SK-N-DZ (cell line): ENCODE data around the gene KRTAP5-1. TPM values are rescaled to one million over a fixed set of nuclear protein-coding genes. Genes with fewer than 3 reads are reported as not detected.
"Not testable (repeated sequence)": the region's sequence is repeated elsewhere in the genome, so short reads cannot be mapped to it uniquely, and the experiment has no call there.

Experiments used
- DNase-seq: peaks from one replicate; pipeline ENCODE4 v3.0.0-alpha.2; 2015; ENCODE audit warnings: low spot score
- polyA plus RNA-seq, 2 experiments: library from polyadenylated mRNA; depleted of rRNA; stranded (reverse); fragments of >200 nt; gene quantifications; 2 replicates each; pipeline ENCODE4 v1.2.3, GENCODE V29; 2014

The KRTAP5-1 gene, protein sequence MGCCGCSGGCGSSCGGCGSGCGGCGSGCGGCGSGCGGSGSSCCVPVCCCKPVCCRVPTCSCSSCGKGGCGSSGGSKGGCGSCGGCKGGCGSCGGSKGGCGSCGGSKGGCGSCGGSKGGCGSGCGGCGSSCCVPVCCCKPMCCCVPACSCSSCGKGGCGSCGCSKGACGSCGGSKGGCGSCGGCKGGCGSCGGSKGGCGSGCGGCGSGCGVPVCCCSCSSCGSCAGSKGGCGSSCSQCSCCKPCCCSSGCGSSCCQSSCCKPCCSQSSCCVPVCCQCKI
- not detected in 2 replicates for polyA plus RNA-seq (2014; cell fraction: cytosol; rRNA removed)
- polyA plus RNA-seq (2014; cell fraction: nucleus; rRNA removed): not detected in 2 replicates

DNA sequence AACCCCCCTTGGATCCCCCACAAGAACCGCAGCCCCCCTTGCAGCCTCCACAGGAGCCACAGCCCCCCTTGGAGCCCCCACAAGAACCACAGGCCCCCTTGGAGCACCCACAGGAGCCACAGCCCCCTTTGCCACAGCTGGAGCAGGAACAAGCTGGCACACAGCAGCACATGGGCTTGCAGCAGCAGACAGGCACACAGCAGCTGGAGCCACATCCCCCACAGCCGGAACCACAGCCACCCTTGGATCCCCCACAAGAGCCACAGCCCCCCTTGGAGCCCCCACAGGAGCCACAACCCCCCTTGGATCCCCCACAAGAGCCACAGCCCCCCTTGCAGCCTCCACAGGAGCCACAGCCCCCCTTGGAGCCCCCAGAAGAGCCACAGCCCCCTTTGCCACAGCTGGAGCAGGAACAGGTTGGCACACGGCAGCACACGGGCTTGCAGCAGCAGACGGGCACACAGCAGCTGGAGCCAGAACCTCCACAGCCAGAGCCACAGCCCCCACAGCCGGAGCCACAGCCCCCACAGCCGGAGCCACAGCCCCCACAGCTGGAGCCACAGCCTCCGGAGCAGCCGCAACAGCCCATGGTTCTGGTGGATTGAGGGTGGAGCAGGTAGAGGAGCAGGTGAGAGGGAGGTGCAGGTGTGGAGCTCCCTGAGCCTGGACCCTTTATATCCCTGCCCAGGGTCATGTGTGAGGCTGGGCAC, at the start of gene KRTAP5-1:
KRTAP5-1 (minus strand) TSS at position 623 of the 710 bp plus-strand sequence; CDS start at position 589, 34 bp downstream.
- not testable (repeated sequence) for DNase-seq

DNA sequence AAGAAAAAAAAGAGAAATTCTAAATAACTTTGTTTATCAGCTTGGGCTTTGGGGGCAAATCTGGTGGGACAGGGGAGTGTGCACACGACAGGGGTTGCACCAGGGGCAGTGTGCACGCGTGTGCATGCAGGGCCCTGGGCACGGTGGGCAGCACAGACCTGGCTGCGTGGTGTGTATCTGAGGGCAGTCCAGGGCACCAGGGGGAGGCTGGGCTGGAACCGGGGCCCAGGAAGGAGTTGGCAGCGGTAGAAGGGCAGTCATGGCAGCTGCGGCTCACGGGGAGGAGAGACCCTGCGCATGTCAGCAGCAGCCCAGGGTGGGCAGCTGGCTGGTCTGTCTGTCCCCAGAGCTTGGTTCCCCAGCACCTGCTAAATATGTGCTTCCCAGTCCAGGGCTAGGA, 48.8 kb upstream of the KRTAP5-1 start:
- no peak for DNase-seq

DNA sequence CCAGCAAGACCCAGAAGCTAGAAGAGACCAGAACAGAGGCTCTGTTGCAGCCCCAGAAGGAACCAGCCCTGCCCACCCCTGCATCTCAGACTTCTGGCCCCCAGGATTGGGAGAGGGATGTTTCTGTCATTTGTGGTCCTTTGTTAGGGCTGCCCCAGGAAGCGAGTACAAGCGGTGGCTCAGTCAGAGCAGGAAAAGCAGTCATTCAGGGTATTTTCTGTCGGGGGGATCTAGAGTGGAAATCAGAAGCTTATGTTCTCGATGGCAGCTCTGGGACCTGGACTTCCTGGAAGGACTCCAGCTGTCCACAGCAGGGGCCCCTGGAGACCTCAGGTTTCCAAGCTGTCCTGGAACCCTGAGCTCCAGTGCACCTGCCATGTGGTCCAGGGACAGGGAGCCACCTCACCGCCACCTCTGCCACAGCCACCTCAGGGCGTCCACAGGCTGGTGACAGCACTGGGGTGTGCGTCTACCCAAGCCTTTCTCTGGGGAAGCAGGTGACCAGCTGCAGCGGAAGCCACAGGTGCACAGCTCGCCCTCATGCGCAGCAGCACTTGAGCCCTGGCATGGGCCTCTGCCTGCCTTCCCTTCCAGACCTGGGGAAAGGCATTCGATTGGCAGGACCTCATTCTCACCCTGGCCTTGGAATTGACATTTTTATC, 47.1 kb upstream of the KRTAP5-1 start:
- DNase-seq: no peak

DNA sequence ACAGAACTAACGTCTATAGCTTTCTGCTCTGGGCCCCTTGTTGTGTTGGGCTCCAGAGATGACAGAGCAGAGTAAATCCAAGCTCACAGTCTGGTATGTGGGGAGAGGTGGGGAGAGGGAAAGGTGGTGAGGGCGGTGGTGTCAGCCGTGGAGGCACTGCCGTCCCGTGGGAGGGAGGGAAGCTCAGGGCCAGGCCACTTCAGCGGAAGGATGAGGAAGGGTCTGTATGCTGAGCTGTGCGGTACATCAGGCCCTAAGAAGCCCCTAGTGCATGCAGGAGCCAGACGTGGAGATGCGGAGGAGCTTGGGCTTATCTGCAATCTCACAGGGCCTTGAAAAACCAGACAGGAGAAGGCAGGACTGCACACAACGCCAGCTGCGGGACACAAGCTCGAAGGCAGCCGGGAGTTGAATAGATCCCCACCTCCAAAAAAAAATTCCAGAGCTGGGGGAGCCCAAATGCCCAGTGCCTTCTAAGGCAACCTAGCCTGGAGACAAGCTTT, 46.0 kb upstream of the KRTAP5-1 start:
- peak; percentile 59 for DNase-seq

DNA sequence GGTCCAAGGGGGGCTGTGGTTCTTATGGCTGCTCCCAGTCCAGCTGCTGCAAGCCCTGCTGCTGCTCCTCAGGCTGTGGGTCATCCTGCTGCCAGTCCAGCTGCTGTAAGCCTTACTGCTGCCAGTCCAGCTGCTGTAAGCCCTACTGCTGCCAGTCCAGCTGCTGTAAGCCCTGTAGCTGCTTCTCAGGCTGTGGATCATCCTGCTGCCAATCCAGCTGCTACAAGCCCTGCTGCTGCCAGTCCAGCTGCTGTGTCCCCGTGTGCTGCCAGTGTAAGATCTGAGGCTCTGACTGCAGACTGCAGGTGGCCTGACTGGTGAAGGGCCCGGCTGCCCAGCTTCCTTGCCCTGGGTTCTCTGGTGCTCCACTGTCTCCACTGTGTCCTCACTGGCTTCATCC, 45.2 kb upstream of the KRTAP5-1 start:
- no peak for DNase-seq

DNA sequence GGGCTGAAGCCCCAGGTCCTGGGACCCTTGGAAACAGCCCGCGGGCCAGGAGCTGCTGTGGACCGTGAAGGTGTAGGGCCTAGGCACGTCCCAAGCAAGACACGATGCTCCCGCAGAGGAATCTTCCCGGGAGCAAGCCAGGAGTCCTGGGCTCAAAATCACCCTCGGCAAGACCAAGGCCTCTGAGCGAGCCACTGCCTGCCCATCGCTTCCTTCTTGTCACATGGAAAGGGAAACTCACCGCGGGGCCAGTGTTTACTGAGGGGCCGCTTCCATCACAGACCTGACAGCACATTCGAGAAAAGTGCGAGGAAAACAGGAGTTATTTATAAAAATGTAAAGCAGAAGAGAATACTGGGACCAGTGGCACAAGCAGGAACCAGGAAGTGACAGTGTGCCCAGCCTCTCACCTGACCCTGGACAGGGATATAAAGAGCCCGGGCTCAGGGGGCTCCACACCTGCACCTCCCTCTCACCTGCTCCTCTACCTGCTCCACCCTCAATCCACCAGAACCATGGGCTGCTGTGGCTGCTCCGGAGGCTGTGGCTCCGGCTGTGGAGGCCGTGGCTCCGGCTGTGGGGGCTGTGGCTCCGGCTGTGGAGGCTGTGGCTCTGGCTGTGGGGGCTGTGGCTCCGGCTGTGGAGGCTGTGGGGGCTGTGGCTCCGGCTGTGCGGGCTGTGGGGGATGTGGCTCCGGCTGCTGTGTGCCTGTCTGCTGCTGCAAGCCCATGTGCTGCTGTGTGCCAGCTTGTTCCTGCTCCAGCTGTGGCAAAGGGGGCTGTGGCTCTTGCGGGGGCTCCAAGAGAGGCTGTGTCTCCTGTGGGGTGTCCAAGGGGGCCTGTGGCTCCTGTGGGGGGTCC, 44.5 kb upstream of the KRTAP5-1 start, which contains the start of gene KRTAP5-5:
KRTAP5-5 (plus strand) TSS at position 450 of the 860 bp plus-strand sequence; CDS start at position 516, 66 bp downstream.
- no peak for DNase-seq

DNA sequence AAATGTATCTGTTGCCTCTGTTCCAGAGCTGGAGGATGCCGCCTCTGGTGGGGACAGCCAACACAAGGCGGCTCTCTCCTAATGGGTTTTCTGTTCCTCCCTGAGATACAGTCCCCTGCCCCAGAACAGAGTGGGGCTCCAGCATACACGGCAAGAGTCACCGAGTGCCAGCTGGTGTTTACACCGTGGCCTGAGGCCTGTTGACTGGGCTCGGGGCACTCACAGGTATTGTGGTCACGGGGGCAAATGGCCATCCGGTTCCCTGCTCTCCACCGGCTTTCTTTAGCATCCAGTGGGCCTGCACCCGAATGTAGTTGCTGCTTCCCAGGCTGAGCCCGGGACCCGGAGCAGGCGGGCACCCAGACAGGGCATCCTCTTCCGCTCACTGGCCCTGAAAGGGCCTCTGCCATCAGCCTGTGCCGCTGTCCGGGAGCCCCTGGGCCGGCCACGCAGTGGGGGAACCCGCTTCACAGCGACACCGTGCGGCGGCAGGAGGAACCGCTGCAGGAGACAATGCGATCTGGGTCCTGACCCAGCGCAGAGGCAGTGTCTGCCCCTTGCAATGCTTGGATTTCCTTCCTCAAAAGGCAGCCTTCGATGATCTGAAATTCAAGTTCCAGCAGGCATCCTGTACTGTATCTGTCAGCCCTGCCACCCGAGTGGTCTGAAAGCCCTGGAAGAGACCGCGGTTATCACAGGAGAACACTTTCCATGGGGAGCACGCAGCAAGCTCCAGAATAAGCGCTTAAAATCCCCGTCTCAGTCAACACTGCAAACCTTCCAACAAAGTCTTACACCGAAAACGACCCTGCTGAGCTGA, 43.6 kb upstream of the KRTAP5-1 start:
- DNase-seq: peak; percentile 43

DNA sequence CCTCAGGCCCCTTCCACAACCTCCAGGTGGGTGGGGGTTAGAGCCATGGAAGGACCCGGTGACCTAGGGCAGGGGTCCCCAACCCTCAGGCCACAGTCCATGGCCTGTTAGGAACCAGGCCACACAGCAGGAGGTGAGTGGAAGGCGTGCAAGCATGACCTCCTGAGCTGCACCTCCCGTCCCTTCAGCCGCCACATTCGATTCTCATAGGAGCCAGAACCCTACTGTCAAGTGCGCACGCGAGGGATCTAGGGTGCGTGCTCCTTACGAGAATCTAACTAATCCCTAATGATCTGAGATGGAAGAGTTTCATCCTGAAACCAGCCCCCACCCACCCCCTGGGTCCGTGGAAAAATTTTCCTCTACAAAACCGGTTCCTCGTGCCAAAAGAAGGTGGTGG, 40.5 kb upstream of the KRTAP5-1 start:
- no peak for DNase-seq

DNA sequence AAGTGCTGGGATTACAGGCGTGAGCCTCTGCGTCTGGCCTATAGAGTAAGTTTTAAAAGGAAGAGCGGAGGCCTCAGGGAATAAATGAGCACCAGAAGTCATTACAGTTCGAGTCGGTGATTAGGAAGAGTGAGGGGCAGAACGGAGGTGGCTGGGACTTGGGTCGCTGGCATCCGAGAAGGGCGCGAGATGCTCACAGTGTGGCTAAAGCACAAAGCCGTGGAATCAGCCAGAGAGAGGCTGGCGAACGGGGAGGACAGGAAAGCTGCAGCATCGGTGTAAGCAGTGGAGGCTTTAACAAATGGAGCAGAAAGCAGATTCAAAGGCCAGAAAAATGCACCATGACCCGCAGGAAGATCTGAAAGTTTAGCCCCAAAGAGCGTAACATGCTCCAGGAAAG, 39.5 kb upstream of the KRTAP5-1 start:
- no peak for DNase-seq

DNA sequence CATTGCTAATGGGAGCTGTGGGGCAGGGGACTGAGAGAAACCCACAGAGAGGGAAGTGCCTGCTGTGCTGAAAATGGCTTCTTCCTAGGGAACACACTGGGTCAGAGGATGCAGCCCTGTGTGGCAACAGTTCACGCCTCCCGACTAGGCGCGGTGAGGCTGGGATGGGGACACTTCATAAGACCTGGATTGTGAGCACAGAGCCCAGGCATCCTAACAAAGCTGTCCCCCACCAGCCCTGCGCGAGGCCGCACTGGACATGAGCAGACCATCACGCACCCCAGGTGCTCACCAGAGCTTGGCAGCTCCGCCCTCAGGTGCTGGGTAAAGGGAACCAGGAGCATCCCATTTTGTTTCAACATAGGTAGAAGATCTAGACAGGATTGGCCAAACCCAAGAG, 38.6 kb upstream of the KRTAP5-1 start:
- DNase-seq: no peak

DNA sequence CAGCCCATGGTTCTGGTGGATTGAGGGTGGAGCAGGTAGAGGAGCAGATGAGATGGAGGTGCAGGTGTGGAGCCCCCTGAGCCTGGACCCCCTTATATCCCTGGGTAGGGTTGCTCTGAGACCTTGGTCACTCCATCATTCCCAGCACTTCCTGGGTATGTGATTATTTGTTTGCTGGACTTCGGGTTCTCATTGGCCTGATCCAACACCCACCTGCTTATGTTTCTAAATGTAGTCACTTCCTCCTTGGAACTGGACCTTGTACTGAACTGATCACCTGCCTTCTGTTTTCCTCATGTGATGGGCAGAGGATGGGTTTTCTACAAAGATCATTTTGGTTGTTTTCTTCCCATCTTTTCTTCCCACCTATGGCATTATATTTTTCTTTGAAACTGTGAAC, 37.0 kb upstream of the KRTAP5-1 start, which contains the start of gene KRTAP5-4:
KRTAP5-4 (minus strand) TSS at position 53 of the 400 bp plus-strand sequence; CDS start at position 8, 45 bp downstream.
- DNase-seq: no peak

DNA sequence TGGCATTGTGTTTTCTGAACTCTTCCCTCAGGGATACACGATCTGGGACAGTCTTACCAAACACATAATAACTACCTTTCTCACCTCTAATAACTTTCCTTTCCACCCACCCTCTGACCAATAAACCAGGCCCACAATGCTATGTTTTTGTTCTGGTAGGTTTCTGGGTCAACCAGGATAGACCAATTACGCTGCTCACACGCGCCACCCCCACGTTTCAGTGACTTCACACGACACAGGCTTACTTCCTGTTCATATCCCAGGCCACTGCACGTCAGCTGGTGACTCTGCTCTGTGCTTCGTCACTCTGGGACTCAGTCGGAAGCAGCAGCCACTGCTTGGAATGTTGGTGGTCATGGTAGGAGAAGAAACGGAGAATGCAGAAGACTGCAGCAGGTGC, 34.4 kb upstream of the KRTAP5-1 start:
- DNase-seq: no peak

DNA sequence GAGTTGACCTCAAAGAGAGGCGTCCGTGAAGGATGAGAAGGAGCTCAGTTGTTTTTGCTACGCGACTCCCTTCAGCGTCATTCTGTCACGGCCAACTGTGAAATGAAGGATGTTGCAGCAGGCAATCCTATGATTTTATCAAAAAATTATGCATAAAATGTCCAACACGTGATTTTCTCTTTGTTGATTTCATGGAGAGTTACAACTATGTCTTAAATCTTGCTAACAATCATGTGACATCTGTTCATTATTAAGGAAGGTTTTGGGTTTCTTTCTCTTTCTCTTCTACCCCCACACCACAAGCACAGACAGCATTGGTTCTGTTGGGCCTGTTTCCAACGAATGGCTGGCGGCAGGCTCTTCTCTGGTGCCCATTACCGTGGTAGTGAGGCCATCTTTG, 33.1 kb upstream of the KRTAP5-1 start:
- no peak for DNase-seq

DNA sequence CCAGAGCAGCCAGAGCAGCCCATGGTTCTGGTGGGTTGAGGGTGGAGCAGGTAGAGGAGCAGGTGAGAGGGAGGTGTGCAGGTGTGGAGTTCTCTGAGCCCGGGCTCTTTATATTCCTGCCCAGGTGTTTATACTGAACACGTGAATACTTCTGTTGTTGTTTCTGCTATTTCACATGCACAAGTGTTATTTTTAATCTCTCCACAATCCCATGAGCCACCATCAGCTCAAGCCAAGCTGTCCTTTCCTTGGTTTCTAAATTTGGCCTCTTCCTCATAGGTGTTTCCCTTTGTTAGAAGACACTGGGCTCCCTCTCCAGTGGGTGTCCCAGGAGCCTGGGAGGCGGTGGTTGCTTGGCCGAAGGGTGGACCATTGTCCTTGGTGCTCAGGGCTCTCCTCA, 23.3 kb upstream of the KRTAP5-1 start, which contains the start of gene KRTAP5-3:
KRTAP5-3 (minus strand) TSS at position 101 of the 400 bp plus-strand sequence; CDS start at position 23, 78 bp downstream.
- no peak for DNase-seq

DNA sequence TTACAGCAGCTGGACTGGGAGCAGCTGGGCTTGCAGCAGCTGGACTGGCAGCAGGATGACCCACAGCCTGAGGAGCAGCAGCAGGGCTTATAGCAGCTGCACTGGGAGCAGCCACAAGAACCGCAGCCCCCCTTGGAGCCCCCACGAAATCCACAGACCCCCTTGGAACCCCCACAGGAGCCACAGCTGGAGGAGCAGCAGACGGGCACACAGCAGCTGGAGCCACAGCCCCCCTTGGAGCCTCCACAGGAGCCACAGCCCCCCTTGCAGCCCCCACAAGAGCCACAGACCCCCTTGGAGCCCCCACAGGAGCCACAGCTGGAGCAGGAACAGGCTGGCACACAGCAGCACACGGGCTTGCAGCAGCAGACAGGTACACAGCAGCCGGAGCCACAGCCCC, 22.8 kb upstream of the KRTAP5-1 start:
- DNase-seq: not testable (repeated sequence)

DNA sequence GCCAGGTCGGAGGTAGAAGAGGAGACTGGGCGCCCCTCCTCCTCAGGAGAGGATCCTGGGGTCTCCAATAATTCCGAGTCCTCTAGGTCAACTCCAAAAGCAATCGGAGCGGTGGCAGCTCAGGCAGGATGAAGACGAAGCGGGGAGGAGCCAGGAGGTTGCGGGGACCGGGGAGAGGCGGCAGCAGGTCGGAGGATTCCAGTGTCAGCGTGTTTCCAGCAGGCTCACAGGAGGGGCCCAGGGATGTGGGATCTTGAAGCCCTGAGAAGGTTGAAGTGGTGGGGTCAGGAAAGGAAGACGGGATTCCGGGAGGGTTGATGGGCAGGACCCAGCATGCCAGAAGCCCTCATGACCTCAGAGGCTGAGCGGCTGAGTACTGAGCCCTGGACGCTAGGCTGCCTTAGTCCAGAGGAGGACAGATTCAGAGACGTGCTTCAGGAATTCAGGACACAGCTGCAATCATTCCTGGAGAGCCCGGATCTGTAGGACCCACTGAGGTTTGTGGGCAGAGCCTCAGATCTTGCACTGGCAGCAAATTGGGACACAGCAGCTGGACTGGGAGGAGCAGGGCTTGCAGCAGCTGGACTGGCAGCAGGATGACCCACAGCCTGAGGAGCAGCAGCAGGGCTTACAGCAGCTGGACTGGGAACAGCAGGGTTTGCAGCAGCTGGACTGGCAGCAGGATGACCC, 22.2 kb upstream of the KRTAP5-1 start:
- not testable (repeated sequence) for DNase-seq

DNA sequence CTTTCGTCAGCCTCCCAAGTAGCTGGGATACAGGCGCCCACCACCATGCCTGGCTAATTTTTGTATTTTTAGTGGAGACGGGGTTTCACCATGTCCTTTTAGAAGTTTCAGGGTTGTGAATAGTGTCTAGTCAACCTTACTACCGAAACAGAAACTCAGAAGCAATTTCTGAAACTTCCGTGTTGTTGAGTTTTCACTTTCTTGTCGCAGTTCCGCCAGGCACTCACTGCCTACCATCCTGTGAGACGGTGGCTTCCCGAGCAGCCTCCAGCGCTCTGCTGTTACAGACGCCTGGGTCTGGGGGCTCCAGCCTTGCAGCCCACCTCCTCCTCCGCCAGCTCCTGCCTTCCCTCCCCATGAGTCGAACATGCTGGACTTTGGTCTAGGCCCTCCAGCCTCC, 20.8 kb upstream of the KRTAP5-1 start:
- not testable (repeated sequence) for DNase-seq

DNA sequence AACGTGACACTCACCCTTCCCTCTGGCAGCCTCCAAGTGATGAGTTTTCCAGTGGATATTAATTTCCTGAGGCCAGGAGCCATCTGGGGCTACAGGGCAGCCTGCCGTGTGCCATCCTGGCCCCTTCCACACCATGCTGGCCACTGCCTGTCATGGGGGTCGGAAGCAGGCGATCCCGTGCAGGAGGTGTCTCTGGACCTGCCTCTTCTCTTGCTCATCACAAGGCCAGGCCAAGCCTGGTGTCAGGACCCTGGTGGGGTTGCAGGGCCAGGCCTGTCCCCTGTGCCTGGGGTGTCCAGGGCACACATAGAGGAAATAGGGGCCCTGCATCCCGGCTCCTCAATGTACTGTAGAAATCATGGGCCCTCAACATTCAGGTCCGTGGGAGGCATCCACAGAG, 19.6 kb upstream of the KRTAP5-1 start:
- no peak for DNase-seq

DNA sequence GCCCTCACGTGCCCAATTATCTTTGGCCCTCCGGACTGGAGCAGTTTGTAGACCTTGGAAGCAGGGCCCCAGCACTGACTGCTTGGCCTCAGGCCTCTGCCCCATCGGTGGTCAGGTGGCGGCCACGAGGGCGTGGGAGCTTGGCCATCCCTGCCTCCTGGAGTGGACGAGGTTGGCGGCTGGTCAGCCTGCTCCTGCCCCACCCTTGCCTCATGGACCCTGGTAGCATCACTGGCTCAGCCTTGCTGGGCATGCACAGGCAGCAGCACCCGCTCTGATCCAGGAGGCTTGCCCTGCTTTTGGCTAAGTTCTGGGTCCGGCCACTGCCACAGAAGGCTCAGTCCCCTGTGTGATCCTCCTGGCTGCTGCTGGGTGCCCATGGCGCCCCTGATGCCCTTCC, 19.1 kb upstream of the KRTAP5-1 start:
- no peak for DNase-seq
